SW480 (cell line): Measurements from ENCODE around the gene PRKAB2.
"Not testable (repeated sequence)": the region's sequence is repeated elsewhere in the genome, so short reads cannot be mapped to it uniquely, and the experiment has no call there.

Experiments
- DNase-seq: peaks from one replicate; pipeline ENCODE4 v3.0.0-alpha.2; 2016; ENCODE audit warnings: low spot score

The PRKAB2 gene

DNA sequence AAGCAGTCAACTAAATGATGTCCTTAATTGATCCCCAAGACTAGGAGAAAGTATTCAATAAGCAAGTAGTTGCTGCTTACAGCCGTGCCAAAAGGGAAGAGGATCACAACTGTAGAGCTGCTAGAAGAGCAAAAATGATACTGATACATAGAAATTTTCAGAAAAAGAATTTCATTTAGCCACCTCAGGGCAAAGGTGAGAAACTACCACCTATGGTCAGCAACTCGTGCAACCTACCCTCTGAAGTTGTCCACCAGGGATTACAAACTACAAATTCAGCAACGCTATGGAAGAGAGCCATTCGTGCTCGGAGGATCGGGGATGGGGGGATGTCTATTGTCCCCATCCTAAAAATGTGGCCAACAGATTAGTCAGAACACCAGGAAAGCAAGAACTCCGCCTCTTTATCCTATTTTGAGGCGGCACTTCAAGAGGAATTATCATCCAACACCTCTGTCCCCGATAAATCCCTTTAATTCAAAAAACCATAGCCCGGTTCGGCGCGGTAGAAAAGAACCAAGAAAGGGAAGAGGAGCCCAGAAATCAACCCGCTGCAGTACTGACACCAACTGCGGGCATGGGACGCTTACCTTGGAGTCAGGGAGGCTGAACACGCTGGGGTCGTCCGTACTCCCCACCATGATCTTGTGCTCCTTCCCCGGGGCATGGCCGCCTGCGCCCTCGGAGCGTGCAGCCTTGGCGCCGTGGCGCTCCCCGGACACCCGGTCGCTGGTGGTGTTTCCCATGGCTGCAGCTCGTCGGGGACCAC, 687 bp downstream of the PRKAB2 start:
- DNase-seq, result peak; percentile 33

DNA sequence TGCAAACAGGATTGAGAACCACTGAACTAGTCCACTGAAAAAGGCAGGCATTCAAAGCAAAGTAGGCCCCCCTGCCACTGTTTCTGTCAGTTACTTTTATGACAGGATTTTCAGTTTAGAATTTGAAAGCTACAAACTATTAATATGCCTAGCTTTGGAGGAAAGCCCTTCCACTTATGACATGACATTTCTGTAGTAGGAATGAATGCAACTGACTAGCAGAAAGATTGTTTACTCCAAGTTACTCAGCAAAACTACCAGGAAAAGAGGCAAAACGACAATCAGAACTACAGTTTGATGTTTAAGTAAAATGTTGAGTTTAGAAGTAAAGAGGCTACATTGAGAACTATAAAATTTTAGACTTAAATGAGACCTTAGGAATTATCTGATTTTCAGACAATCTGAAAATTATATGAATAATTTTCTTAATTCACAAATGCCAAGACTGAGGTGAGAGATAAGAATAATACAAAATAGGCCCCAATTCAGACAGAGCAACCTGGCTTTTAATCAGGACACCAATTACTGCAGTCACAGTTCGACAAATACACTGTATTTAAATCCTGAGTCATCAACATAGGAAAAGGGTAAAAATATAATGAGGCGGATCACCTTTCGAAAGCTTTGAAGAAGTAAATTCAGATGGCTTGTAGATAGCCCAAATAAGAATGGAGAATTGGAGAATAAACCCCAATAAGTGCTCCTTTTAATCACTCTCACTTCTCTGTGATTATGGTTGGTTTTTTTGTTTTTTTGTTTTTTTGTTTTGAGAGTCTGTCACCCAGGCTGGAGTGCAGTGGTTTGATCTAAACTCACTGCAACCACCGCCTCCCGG, 2.2 kb downstream of the PRKAB2 start:
- no peak for DNase-seq

DNA sequence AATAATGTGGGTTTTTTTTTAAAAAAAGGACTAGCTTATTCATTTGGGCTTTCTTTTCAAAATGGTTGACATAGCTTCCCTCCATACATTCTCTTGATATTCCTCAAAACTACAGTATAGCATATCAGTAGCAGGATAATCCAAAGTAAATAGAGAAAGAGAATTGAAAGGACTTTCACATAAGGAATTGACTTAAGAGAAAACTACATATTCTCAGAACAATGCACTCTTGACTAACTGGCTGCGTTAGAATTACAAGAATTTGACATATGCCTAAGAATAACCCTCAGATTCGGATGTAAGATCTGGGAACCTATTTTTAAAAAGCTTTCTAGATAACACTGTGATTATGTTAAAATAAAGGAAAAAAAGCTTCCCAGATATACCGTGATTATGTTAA, 3.1 kb downstream of the PRKAB2 start:
- DNase-seq, result no peak

DNA sequence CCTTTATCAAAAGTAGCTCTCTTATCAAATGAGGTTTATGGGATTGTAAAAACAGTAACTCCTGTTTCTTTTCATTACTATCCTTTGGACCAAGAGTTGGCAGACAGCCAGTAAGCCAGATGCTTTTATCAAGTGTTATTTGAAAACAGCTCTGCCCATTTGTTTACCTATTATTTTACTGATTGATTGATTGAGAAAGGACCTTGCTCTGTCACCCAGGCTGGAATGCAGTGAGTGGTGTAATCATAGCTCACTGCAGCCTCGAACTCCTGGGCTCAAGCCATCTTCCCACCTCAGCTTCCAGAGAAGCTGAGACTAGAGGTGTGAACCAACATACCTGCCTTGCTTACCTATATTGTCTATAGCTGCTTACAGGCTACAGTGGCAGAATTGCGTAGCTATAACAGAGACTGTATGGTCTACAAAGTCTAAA, 3.6 kb downstream of the PRKAB2 start:
- no peak for DNase-seq

DNA sequence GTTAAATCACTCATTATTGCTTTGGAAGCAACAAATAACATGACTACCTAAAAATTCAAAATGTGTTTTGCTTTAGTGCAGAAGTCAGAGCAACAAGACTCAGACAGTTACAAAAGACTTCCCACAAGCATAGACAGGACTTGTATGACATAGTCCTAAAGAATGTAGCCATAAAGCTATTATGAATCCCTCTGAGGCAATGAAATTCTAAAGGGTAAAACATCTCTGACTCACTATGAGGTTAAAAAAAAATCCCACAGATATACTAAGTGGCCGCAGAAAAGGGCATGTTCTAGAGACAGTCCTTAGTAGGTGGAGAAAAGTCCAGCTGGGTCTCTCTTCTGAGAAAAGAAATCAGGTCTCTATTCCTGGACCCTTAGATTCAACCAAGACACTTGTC, 4.9 kb downstream of the PRKAB2 start:
- DNase-seq, result peak; percentile 92

DNA sequence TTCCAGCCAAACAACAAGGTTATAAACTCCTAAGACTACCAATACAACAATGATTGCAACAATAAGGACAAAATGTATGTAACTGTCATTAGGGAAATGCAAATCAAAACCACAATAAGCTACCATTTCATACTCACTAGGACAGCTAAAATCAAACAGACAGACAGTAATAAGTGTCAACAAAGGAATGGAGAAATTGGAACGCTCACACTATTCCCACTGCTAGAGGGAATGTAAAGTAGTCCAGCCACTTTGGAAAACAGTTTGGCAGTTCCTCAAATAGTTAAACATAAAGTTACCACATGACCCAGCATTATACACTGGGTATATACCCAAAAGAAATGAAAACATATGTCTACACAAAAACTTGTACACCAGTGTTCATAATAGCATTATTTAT, 9.3 kb downstream of the PRKAB2 start:
- no peak for DNase-seq

DNA sequence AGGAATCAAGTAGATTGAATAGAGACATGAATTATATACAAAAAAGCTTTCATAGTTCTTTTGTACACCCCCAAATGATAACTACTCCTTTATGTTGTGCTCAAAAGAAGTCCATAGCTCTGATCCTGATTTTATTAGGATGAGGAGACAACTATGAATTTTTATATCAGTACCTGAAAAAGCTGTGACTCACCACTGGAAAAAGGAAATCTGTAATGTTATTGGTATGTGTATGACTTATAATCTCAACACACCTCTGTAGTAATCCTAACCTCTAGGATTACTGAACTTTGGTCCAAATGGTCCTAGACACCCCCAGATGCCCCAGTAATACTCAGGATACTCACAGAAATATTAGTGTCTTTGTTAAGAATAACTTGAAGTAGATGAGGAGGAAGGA, 10.2 kb downstream of the PRKAB2 start:
- DNase-seq, result no peak

DNA sequence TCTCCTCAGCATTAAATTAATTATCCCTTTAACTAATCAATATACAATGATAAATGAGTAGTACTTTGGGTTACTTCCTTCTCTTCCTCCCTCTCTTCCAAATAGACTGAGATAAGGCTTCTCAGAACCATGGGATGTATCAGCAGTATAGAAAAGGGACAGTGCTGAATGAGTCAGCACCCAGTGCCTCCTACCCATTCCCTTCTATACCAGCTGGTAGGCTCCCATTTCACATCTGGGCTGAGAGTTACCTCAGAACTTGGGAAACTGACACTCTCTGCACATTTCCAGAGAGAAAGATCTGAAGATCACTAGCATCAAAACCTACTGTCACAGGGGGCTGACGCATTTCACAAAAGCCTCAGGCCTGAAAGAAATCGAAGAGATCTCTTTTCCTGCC, 15.2 kb downstream of the PRKAB2 start:
- not testable (repeated sequence) for DNase-seq

DNA sequence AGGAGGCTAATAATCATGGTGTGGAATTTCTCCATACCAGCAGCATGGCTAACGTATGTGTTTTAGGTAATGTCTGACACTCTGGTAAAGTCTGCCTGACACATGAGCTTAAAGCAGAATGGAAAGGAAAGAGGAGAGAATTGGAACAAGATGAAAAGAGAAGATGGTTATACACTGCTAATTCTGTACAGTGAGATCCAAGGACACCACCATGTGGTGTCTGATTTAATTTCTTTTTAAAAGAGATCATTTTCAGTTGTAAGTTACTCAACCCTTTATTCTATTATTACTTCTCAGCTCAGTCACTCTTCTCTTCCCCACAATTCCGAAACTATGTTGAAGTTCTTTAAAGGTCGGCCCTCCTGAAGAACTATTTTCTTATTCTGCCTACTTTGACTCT, 15.6 kb downstream of the PRKAB2 start:
- DNase-seq, result no peak

DNA sequence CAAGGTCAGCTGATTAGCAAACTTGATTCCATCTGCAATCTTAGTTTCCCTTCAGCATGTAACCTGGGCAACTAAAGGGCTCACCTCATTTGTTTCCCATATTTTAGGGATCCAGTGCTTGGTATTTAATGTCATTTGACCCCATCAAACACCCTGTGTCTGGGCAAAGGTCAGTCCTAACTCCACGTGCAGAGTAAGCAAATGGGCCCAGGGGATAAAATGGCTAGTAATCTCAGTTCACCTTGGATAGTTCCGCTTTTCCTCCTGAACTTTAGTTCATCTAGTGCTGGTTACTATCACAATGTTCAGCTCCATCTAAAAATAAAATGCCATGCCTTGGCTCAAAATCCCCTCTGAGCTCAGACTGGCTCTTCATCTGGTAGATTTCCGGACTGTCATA, 19.5 kb downstream of the PRKAB2 start:
- DNase-seq, result no peak

DNA sequence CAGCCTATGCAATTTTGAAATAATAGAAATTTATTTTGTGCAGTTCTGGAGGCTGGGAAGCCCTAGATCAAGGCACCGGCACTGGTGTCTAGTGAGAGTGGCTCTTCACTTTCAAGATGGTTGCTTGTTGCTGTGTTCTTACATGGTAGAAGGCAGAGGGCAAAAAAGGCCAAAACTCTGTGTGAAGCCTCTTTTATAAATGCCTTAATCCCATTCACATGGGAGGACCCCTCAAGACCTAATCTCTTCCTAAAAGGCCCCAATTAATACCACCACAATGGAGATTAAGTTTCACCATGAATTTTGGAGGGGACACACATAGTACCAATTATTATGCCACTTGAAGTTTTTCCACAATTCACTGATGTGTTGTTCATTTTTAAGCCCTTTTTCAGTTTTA, 21.0 kb downstream of the PRKAB2 start:
- no peak for DNase-seq

DNA sequence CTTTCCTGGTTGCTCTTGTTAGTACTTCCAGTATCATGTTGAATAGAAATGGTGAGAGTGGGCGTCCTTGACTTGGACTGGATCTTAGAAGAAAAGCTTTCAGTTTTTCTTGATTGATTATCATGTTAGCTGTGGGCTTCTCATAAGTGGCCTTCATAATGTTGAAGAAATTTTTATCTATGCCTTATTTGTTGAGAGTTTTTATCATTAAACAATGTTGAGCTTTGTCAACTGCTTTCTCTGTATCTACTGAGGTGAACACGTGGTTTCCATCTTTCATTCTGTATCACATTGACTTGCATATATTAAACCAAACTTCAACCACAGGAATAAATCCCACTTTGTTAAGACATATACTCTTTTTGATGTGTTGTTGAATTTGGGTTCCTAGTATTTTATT, 29.4 kb downstream of the PRKAB2 start:
- DNase-seq, result no peak

DNA sequence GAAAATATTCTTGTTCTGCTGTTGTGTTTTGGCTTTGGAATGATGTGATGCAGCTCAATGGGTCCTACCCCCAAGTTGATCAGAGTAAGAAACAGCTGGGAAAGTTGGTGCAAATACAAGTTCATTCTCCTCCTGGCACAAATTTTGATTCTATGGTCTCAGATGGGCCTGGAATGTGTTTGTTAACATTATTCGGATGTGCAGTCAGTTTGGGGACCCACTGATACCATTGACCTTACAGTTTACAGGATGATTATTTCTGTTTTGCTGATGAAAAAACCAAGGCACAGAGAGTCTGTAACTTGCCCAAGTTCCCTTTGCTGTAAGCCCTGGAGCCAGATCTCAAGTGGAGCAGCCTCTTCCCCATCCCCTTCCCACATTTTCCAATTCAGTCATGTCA, 41.5 kb downstream of the PRKAB2 start:
- DNase-seq, result not testable (repeated sequence)

DNA sequence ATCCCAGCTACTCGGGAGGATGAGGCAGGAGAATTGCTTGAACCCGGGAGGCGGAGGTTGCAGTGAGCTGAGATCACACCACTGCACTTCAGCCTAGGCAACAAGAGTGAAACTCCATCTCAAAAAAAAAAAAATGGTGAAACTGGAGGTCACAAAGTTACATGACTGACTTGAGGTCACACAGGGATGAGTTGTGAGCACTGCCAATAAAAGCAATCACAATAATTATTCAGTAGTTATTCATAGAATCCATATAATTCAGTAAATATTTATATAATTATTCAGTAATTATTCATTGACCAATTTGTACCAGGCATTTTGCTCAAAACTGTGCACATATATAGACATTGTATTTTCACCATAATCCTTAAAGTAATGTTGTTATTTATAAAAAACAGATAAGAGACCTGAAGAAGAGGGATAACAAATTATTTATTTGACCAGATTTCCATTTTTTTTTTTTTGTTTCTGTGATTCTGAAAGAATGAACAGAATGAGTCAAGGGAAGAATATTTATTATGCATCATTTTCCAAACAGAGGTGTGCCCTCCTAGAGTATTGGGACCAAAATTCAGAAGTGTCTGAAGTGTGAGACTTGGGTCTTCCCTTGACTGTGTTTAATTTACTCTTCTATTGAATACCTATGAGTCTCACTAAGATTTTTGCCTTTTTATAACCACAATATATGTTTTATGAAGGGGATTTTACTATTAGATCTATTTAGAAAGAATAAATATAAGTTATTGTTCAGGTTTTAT, 43.0 kb downstream of the PRKAB2 start:
- DNase-seq, result no peak

DNA sequence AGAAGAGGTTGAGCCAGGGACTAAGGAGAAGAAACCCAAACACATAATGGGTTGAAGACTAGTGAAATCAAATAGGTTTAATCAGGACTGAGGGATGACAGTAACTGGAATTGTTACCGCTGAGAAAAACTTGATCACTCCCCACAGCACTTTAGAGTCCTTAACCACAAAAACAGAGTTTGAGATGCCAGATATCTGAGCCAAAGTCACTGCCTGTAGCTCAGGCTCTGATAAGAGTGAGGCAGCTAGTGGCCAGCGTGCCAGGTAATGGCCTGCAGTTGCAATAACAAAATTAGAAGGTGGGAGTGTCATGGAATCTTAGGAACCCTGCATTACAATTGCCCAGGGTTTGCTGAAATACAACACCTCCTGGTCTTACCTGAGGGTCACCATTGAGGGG, 48.0 kb downstream of the PRKAB2 start:
- no peak for DNase-seq

DNA sequence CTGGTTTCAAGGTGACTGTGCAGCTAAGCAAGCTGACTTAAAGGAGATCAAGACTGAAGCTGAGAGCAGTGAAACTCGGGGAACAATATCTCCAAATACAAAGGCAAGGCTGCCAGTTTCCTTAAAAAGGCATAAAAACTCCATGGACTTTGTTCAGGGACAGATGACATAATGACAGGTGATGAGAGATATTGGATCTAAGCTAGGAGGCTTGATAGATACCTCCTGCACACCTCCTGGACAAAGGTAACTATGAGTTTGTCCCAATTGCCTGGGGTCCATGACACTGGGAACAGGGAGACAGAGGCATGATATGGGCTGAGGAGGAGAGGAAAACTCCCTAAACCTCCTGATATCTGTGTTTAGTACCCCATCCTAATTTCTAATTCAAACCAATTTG, 55.2 kb downstream of the PRKAB2 start:
- DNase-seq, result no peak

DNA sequence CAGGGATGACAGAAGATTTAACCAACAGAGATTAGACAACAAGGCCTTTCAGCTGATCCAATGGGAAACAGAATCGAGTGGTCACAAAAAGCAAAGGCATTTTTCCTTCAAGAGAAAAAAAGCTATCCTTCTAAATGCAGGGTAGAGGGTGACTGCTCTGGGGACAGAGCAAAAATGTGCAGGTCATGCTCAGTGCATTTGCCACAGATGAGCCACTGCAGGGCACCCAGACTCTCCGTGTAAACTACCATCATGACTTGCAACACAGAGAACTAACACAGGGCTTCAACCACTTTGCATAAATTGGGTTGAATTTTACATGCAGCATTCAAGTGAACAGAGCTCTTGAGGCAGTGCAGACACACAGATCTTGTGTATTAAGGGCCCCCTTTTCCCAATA, 56.8 kb downstream of the PRKAB2 start:
- DNase-seq, result no peak

DNA sequence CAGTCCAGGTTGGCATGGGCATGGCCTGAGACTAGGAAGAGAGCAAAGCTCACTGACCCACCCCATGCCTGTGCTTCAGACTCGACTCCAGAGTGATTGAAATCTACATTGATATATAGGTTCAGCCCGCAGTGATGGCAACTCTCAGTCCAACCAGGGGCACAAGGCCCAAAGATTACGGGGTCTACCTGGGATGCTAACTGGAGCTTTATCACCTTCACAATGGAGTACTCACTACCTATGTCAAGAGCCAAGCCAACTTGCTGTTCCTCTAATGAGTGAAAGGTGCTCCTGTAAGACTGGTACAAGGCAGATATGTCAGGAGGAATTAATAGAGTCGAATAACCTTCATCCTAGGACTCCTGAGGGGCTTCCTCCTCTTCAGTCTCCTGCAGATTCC, 57.2 kb downstream of the PRKAB2 start:
- not testable (repeated sequence) for DNase-seq

DNA sequence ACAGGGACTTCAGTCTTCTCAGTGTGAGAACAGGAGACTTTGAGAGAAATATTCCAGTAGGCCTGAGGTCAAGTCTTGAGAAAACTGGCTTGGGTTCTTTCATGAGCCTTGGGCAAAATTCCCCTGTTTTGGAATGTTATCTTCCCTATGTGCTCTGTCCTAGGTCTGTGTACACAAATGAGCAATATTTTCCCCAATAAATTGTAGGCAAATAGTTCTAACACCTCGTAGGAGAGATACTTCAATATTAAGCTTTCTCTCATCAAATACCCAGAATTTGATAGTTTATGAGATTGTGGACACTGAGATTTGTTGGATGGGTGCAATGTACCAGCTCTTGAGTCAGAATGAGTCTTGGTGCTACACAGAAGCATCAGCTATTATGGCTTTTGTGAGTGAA, 57.9 kb downstream of the PRKAB2 start:
- not testable (repeated sequence) for DNase-seq

DNA sequence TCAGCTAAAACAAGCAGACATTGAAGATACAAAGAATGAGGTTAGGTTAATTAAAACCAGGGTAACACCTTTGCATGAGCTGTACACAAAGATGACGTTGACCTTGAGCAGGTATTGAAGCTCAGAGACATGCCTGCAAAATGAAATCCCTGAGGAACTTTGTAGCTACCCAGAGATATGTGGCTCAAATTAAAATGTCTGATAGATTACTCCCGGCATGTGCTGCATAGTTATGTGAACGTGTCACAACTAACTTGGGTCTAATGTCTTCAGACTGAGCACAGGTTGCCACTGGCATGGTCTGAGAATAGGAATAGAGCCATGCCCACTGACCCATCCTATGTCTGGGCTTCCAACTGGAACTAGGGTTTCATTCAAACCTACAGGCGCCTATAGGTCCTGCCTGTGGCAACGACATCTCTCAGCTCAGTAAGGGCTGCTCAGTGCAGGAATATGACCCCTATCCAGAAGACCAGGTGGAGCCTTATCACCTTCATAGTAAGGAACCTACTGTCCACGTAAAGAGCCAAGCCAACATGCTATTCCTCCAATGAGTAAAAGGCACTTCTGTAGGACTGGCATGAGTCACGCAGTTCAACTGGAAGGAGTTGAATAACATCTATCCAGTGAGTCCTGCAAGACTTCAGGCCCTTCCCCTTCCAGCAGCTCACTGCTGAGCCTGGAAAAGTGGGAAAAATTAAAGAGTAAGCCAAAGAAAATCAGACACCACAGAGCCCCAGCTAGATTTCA, 60.7 kb downstream of the PRKAB2 start:
- no peak for DNase-seq

DNA sequence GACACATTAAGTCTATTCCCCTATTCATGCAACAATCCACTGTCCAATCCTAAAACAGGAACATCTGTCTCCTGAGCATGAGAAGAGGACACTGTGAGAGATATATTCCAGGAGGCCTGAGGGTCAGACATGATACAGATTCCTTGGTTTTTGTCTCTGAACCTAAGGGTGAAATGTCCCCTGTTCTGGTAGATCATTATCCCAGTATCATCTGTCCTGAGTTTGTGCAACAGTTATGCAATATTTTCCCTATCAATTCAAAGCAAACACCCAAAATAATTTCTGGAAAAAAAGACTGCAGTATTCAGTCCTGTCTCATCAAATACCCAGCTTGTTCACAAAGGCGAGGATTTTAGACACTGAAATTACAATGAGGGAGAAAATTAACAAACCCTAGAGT, 61.4 kb downstream of the PRKAB2 start:
- DNase-seq, result no peak

DNA sequence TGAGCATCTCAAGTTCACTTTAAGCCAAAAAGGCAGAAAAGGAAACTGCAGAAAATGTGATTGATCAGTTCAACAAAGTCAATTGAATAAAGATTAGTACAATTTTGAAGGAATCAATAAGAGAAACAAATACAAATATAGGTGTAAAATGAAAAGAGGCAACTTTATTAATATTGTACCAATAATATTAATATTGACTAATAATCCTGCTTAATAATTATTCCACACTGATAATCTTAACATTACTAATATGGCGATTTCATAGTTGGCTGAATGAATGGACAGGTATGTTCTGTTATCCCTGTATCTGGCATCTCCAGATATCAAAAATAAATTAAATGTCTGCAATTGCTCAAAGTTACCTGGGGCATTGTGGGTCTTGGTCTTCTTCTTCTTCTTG, 61.8 kb downstream of the PRKAB2 start:
- no peak for DNase-seq
